GM12891 (cell line): ENCODE results near the gene IGSF10.

Source experiments
- DNase-seq: peaks from one replicate; pipeline ENCODE4 v3.0.0; 2011; ENCODE audit warnings: low spot score; ENCODE audit not compliant: insufficient read length
- FAIRE-seq: peaks from 2 replicates; lab custom pipeline; 2011; peaks lifted over from hg19 to GRCh38; lab: Jason Lieb, UNC
- PAX5 ChIP-seq: IDR thresholded peaks from 2 replicates; pipeline ENCODE4 v1.6.1; 2011; ENCODE audit warnings: low read length, moderate library complexity, mild to moderate bottlenecking; ENCODE audit not compliant: insufficient read depth, severe bottlenecking
- POLR2A ChIP-seq: IDR thresholded peaks from 2 replicates; pipeline ENCODE4 v1.6.1; 2011; ENCODE audit warnings: low read depth, low read length, control low read depth
- POLR2AphosphoS5 ChIP-seq: IDR thresholded peaks from 2 replicates; pipeline ENCODE4 v1.6.1; 2011; ENCODE audit warnings: low read depth, low read length, control low read depth
- POU2F2 ChIP-seq: IDR thresholded peaks from 2 replicates; pipeline ENCODE4 v1.6.1; 2011; ENCODE audit warnings: low read depth, mild to moderate bottlenecking, control low read depth, low read length, moderate library complexity
- SPI1 ChIP-seq: IDR thresholded peaks from 2 replicates; pipeline ENCODE4 v1.6.1; 2011; ENCODE audit warnings: low read depth, low read length, control low read depth
- TAF1 ChIP-seq: IDR thresholded peaks from 2 replicates; pipeline ENCODE4 v1.6.1; 2011; ENCODE audit warnings: low read depth, low read length, control low read depth

Gene IGSF10

DNA sequence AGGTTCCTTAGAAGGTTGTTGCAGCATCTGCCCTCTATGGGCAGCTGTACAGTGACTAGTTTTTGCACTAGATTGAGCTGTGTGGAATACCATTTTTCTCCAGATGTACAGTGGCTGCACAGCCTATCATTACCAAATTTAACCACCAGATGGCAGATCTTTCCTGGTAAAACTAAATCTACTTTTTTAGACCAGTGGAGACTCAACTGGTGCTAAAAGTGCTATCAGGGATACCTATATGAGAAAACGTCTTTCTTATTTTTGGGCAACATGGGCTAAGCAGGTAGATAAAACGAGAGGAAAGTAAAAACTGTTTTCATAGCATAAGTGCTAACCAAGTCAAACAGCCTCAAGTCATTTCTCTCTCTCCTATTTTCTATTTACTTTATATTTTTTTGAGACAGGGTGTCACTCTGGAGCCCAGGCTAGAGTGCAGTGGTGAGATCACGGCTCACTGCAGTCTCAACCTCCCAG lies 21.2 kb downstream of the IGSF10 start:
- FAIRE-seq (peak; percentile 88), DNase-seq (no peak)
- TF ChIP-seq POLR2AphosphoS5 (no peak), POU2F2 (no peak), PAX5 (no peak), POLR2A (no peak)

DNA sequence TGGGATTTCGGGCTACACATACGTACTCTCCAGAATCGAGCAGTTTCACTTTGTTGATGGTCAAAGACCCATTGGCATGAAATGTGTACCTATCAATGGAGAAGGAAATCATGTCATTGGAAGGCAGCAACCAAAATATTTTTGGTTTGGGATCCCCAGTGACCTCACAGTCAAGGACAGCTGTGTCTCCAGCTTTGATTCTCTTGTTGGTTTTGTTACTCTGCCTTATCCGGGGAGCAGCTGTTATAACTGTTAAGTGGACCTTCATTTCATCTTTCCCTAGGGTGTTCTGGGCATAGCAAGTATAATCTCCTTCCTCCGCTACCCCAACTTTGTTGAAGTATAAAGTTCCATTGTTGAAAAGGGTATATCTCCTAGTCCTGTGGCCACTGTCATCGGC lies 23.0 kb downstream of the IGSF10 start:
- no peak for FAIRE-seq

GRCh38 chr3:151436675-151437446 lies 24.0 kb downstream of the IGSF10 start:
- DNase-seq: no peak
- no peak for FAIRE-seq
- TF ChIP-seq POLR2AphosphoS5 (no peak), POU2F2 (no peak), TAF1 (no peak), SPI1 (no peak), PAX5 (no peak), POLR2A (no peak)

More for the DNA sequence above, 23.0 kb downstream of the IGSF10 start:
- no peak for TF ChIP-seq POLR2A
- TF ChIP-seq TAF1: no peak
- TF ChIP-seq POU2F2: no peak
- TF ChIP-seq POLR2AphosphoS5: no peak
- TF ChIP-seq PAX5: no peak
- TF ChIP-seq SPI1: no peak
- DNase-seq: no peak

- DNase-seq (no peak), FAIRE-seq (no peak)
- TF ChIP-seq POU2F2 (no peak), TAF1 (no peak), SPI1 (no peak), PAX5 (no peak), POLR2A (no peak), POLR2AphosphoS5 (no peak)
Observed at GRCh38 chr3:151434151-151434890, 26.5 kb downstream of the IGSF10 start.

- no peak for DNase-seq
- TF ChIP-seq SPI1 (no peak), POU2F2 (no peak), TAF1 (no peak), POLR2AphosphoS5 (no peak), POLR2A (no peak), PAX5 (no peak)
- no peak for FAIRE-seq
Observed at GRCh38 chr3:151432616-151433372, 28.1 kb downstream of the IGSF10 start.

- TF ChIP-seq POLR2AphosphoS5 (no peak), SPI1 (no peak), TAF1 (no peak), POU2F2 (no peak), PAX5 (no peak), POLR2A (no peak)
- DNase-seq (no peak), FAIRE-seq (peak; percentile 16)
Observed at GRCh38 chr3:151431940-151432339, 28.9 kb downstream of the IGSF10 start.

DNA sequence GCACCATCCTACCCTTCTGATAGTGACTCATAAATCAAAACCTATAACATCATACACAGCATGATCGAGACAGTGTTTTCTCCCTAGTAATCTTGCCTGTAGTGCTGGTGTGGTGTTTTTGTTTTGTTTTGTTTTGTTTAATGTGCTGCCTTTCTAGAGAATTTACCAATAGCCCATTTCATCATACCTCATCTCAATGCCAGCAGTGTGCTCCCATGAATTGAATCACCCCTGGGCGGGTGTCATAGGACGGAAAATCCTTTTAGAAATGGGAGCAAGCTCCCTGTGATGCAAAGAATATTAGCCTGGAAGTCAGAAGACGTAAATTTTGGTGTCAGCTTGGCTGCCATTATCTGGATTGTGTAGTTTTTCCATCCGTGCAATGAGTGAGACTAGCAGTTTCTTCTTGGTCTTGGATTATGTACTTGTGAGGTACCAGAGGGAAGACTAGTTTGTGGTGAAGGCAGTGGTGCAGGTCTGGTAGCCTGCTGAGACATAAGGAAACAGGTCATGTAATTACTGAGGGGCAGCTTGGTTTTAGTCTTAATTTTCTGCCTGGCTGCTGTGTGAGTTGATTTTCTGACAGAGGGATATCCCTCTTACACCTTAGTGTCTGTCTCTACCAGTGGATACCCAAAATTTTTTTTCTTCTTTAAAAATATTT lies 29.9 kb downstream of the IGSF10 start:
- FAIRE-seq (peak; percentile 69), DNase-seq (no peak)
- no peak for TF ChIP-seq POU2F2
- TF ChIP-seq TAF1: no peak
- TF ChIP-seq SPI1: no peak
- TF ChIP-seq POLR2AphosphoS5: no peak
- TF ChIP-seq PAX5: no peak
- TF ChIP-seq POLR2A: no peak

GRCh38 chr3:151428386-151428785 lies 32.5 kb downstream of the IGSF10 start:
- no peak for FAIRE-seq
- TF ChIP-seq POLR2A (no peak), SPI1 (no peak), POU2F2 (no peak), POLR2AphosphoS5 (no peak), PAX5 (no peak), TAF1 (no peak)

DNA sequence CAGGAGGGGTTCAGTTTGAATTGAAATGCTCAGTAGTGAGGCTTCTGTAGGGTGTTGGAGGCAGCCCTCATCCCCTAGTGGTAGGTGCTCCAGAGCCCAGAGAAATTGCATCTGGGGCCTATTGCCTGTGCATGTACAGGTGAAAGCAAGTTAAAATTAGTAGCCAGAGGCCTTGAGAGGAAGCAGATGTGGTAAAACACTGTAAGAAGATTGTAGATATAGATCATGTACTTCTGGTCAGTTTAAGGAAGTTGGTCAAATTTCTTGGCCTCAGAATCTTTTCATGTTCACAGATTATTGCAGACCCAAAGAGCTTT lies 34.6 kb downstream of the IGSF10 start:
- DNase-seq (peak; percentile 15), FAIRE-seq (peak; percentile 50)
- TF ChIP-seq SPI1 (no peak), TAF1 (no peak), POLR2AphosphoS5 (no peak), PAX5 (no peak), POU2F2 (no peak), POLR2A (no peak)

More at GRCh38 chr3:151428386-151428785, 32.5 kb downstream of the IGSF10 start:
- no peak for DNase-seq
